Muscle of leg (tissue), 16 donors: Measurements from ENCODE around the gene SETD2. TPM values are rescaled to one million over a fixed set of nuclear protein-coding genes. Genes with fewer than 3 reads are reported as not detected.
"Not testable (repeated sequence)": the region's sequence is repeated elsewhere in the genome, so short reads cannot be mapped to it uniquely, and the experiment has no call there.

ENCODE experiments used
- DNase-seq: peaks from one replicate; pipeline ENCODE4 v3.0.0; 2013
- H3K27ac ChIP-seq: one replicate; pipeline ENCODE4 v1.5.1; 2013; ENCODE audit warnings: mild to moderate bottlenecking, low read length, control low read depth
- H3K27me3 ChIP-seq: one replicate; pipeline ENCODE4 v1.6.1; 2013; ENCODE audit warnings: low read length; ENCODE audit not compliant: control insufficient read depth, insufficient read depth
- H3K36me3 ChIP-seq: one replicate; pipeline ENCODE4 v1.6.1; 2013; ENCODE audit warnings: low read length; ENCODE audit not compliant: control insufficient read depth, insufficient read depth
- H3K4me1 ChIP-seq: one replicate; pipeline ENCODE4 v1.6.1; 2013; ENCODE audit warnings: low read length; ENCODE audit not compliant: control insufficient read depth, insufficient read depth
- H3K4me3 ChIP-seq: one replicate; pipeline ENCODE4 v1.5.1; 2013; ENCODE audit warnings: low read length, control low read depth
- H3K9me3 ChIP-seq: replicated peaks from 2 replicates; pipeline ENCODE4 v1.6.1; 2013; ENCODE audit warnings: low read depth, low read length; ENCODE audit not compliant: control insufficient read depth
- whole genome bisulfite sequencing: methylation state at CpG from one replicate; pipeline ENCODE4 v1.1.5; 2013; ENCODE audit warnings: missing lambda C conversion rate; ENCODE audit not compliant: insufficient coverage; 5-methylcytosine and 5-hydroxymethylcytosine counted together
- long read RNA-seq, 11 donors: transcript quantifications; one replicate each; lab custom pipeline, GENCODE V29; 2026
- polyA plus RNA-seq, 8 donors: library from polyadenylated mRNA; unstranded; fragments of 120-200 nt; gene quantifications; one replicate each; pipeline versions ENCODE4 v1.2.1 to v1.2.3, GENCODE V29; 2013; ENCODE audit warnings: inconsistent platforms in 1 of 8, low replicate concordance in 1 of 8; ENCODE audit not compliant: insufficient read length in 8 of 8, insufficient read depth in 1 of 8
- total RNA-seq: library from RNA; stranded (reverse); fragments of 120-200 nt; gene quantifications from one replicate; pipeline ENCODE4 v1.2.4, GENCODE V29; 2013

SETD2 gene, protein sequence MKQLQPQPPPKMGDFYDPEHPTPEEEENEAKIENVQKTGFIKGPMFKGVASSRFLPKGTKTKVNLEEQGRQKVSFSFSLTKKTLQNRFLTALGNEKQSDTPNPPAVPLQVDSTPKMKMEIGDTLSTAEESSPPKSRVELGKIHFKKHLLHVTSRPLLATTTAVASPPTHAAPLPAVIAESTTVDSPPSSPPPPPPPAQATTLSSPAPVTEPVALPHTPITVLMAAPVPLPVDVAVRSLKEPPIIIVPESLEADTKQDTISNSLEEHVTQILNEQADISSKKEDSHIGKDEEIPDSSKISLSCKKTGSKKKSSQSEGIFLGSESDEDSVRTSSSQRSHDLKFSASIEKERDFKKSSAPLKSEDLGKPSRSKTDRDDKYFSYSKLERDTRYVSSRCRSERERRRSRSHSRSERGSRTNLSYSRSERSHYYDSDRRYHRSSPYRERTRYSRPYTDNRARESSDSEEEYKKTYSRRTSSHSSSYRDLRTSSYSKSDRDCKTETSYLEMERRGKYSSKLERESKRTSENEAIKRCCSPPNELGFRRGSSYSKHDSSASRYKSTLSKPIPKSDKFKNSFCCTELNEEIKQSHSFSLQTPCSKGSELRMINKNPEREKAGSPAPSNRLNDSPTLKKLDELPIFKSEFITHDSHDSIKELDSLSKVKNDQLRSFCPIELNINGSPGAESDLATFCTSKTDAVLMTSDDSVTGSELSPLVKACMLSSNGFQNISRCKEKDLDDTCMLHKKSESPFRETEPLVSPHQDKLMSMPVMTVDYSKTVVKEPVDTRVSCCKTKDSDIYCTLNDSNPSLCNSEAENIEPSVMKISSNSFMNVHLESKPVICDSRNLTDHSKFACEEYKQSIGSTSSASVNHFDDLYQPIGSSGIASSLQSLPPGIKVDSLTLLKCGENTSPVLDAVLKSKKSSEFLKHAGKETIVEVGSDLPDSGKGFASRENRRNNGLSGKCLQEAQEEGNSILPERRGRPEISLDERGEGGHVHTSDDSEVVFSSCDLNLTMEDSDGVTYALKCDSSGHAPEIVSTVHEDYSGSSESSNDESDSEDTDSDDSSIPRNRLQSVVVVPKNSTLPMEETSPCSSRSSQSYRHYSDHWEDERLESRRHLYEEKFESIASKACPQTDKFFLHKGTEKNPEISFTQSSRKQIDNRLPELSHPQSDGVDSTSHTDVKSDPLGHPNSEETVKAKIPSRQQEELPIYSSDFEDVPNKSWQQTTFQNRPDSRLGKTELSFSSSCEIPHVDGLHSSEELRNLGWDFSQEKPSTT (N-terminal part only)
- total RNA-seq (35.3 TPM), polyA plus RNA-seq (10 to 100 TPM; 26.1 to 46.1 (median 38.8) TPM)
- long read RNA-seq, donor 1 = 0 reads
- long read RNA-seq, donor 2 = 0 reads
- long read RNA-seq, donor 3, partial matches to known transcripts = 10 of 24 reads
- long read RNA-seq, donor 3, other reads (novel, unspliced or antisense) = 14 of 24 reads
- long read RNA-seq, donor 4, partial matches to known transcripts = 7 of 14 reads
- long read RNA-seq, donor 4, other reads (novel, unspliced or antisense) = 7 of 14 reads
- long read RNA-seq, donor 5, partial matches to known transcripts = 19 of 19 reads
- long read RNA-seq, donor 5, other reads (novel, unspliced or antisense) = 0 of 19 reads
- long read RNA-seq, donor 6, partial matches to known transcripts = 5 of 5 reads
- long read RNA-seq, donor 6, other reads (novel, unspliced or antisense) = 0 of 5 reads
- long read RNA-seq, donor 7, partial matches to known transcripts = 14 of 14 reads
- long read RNA-seq, donor 7, other reads (novel, unspliced or antisense) = 0 of 14 reads
- long read RNA-seq, donor 8, partial matches to known transcripts = 0 of 7 reads
- long read RNA-seq, donor 8, other reads (novel, unspliced or antisense) = 7 of 7 reads
- long read RNA-seq, donor 9, partial matches to known transcripts = 0 of 8 reads
- long read RNA-seq, donor 9, other reads (novel, unspliced or antisense) = 8 of 8 reads
- long read RNA-seq, donor 10, partial matches to known transcripts = 6 of 15 reads
- long read RNA-seq, donor 10, other reads (novel, unspliced or antisense) = 9 of 15 reads
- long read RNA-seq, donor 11, partial matches to known transcripts = 6 of 6 reads
- long read RNA-seq, donor 11, other reads (novel, unspliced or antisense) = 0 of 6 reads

DNA sequence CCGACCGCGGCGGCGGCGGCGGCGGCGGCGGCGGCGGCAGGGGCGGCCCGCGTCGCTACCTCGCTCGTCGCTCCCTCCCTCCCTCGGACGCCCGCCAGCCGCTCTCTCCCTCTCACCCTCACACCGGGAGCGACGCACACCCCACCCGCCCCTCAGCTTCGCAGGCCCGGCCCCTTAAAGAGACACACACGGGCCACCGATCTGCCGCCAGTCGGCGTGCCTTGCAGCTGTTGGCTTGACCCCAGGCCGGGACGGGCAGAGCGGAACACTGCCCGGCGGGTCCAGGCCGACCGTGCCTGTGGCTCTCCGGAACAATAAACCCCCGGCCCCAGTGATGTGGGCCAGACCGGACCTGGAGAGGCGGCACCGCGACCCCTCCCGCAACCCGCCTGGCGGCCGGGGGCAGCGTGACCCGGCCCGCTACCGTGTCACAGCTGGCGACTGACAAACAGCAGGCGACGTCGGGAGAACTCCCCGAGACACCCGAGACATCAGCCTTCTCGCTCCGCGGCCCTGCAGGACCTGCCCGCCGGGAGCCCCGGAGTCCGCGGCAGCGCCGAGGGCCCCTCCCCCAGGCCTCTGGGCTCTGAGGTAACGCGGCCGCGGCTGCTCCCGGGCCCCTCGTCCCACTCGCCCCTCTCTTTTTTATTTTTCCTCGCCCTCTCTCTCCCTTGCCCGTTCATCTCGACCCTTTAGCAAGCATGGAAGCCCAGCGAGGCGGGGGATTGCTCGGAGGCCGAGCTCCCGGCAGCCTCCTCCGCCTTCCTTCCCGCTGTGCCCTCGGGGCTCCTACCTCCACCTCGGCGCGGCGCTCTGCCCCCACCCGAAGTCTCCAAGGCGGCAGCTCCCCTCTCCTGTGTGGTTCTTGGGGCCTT is at the start of gene SETD2:
TSS of gene SETD2 (minus strand) at position 107 of the 875 bp plus-strand sequence. CDS start 189 bp downstream, outside the sequence.
- H3K27ac ChIP-seq = peak within 1 kb of the TSS; percentile 97
- H3K4me3 ChIP-seq = peak within 1 kb of the TSS; percentile 67
- H3K36me3 ChIP-seq = no peaks in the 10 kb centered on the region
- H3K4me1 ChIP-seq = peaks cover 14% of the 10 kb centered on the region
- under 1% methylated on average over 76 of the region's 95 CpGs for WGBS
- peak; percentile 97 for DNase-seq
- H3K27me3 ChIP-seq = no peaks in the 10 kb centered on the region
- no peaks in the 10 kb centered on the region for H3K9me3 ChIP-seq

GRCh38 chr3:47210863-47211405 is 47.0 kb upstream of the SETD2 start:
- WGBS = 100% methylated on average over 1 of the region's 3 CpGs
- Histone ChIP-seq H3K4me3 (no peak overlapping the region), H3K4me1 (no peaks in the 10 kb centered on the region), H3K27ac (no peak overlapping the region), H3K9me3 (no peaks in the 10 kb centered on the region), H3K27me3 (no peaks in the 10 kb centered on the region), H3K36me3 (no peaks in the 10 kb centered on the region)
- DNase-seq = no peak

DNA sequence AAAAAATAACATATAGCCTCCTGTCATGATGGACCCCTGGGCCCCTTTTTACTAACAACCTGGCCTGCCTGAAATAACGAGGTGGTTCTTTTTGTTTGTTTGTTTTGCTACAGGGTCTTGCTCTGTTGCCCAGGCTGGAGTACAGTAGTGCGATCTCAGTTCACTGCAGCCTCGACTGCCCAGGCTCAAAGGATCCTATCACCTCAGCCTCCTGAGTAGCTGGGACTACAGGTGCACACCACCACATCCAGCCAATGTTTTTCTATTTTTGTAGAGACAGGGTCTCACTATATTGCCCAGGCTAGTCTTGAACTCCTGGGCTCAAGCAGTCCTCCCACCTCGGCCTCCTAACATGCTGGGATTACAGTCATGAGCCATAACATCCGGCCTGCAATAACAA is 42.1 kb upstream of the SETD2 start:
- WGBS = 94% methylated on average over 4 of the region's 5 CpGs
- H3K4me1 ChIP-seq, H3K27ac ChIP-seq, DNase-seq, H3K4me3 ChIP-seq, H3K9me3 ChIP-seq, H3K27me3 ChIP-seq, H3K36me3 ChIP-seq: not testable (repeated sequence)

DNA sequence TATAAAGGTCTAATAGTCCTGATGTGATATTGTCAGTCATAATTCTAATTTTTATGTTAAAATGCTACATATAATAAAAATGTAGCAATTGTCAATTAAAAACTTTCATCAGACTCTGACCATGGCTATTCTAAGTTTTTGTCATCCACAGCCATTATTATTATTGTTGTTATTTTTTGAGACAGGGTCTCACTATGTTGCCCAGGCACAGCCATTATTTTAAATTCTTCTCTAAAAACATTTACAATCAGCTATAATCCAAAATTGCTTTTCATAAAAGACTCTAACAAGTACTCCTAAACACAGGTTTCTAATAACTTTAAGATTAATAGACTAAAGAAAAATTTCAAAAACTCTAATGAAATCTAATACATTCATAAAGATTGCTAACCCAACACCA is 41.0 kb upstream of the SETD2 start:
- no peak for DNase-seq
- Histone ChIP-seq H3K9me3 (no peaks in the 10 kb centered on the region), H3K36me3 (no peaks in the 10 kb centered on the region), H3K4me3 (no peak overlapping the region), H3K4me1 (no peaks in the 10 kb centered on the region), H3K27me3 (no peaks in the 10 kb centered on the region), H3K27ac (no peak overlapping the region)

GRCh38 chr3:47202542-47202941 is 38.6 kb upstream of the SETD2 start:
- 80% methylated on average over 1 of the region's 3 CpGs for WGBS
- no peaks in the 10 kb centered on the region for H3K36me3 ChIP-seq
- no peak overlapping the region for H3K27ac ChIP-seq
- no peak overlapping the region for H3K4me3 ChIP-seq
- DNase-seq = no peak
- no peaks in the 10 kb centered on the region for H3K27me3 ChIP-seq
- H3K9me3 ChIP-seq = no peaks in the 10 kb centered on the region
- no peaks in the 10 kb centered on the region for H3K4me1 ChIP-seq

DNA sequence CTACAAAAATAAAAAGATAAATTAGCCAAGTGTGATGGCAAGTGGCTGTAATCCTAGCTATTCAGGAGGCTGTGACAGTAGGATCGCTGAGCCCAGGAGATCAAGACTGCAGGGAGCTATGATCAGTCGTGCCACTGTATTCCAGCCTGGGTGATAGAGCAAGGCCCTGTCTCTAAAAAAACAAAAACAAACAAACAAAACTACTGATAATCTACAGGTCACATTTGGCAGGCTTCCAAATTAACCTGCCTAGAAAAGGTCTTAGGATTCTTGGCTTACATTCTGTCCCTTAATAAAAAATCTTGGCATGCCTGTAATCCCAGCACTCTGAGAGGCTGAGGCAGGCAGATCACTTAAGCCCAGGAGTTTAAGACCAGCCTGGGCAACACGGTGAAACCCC is 33.4 kb upstream of the SETD2 start:
- WGBS = no CpG with 5 or more reads among the region's 3 CpGs
- Histone ChIP-seq H3K4me3 (no peak overlapping the region), H3K27ac (no peak overlapping the region), H3K4me1 (no peaks in the 10 kb centered on the region), H3K9me3 (no peaks in the 10 kb centered on the region), H3K27me3 (no peaks in the 10 kb centered on the region), H3K36me3 (no peaks in the 10 kb centered on the region)
- no peak for DNase-seq

DNA sequence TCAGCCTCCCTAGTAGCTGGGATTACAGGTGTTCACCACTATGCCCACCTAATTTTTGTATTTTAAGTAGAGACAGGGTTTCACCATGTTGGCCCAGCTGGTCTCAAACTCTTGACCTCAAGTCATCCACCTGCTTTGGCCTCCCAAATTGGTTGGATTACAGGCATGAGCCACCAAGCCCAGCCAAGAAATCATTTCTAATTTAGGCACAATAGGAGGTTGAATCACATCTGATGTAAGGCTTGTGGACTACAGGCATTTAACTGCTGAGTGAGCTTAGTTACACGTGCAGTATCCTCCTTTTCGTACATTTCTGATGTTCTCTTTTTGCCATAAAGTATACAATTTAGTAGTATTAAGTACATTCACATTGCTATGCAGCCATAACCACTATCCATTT is 31.1 kb upstream of the SETD2 start:
- no peak overlapping the region for H3K4me3 ChIP-seq
- no CpG with 5 or more reads among the region's 2 CpGs for WGBS
- no peaks in the 10 kb centered on the region for H3K36me3 ChIP-seq
- H3K27ac ChIP-seq = no peak overlapping the region
- no peak for DNase-seq
- no peaks in the 10 kb centered on the region for H3K9me3 ChIP-seq
- H3K4me1 ChIP-seq = no peaks in the 10 kb centered on the region
- no peaks in the 10 kb centered on the region for H3K27me3 ChIP-seq
